Colonic mucosa (tissue), 4 donors: ENCODE data around the gene FRS3. TPM values are rescaled to one million over a fixed set of nuclear protein-coding genes. Genes with fewer than 3 reads are reported as not detected.

Source experiments
- DNase-seq: peaks from one replicate; pipeline ENCODE4 v3.0.0-alpha.2; 2020
- H3K27ac ChIP-seq: fragments of 200-600 bp; one replicate; pipeline ENCODE4 v1.8.0; 2021
- H3K27me3 ChIP-seq: fragments of 200-600 bp; one replicate; pipeline ENCODE4 v1.8.0; 2021
- H3K36me3 ChIP-seq: fragments of 200-600 bp; one replicate; pipeline ENCODE4 v1.8.0; 2021
- H3K4me1 ChIP-seq: fragments of 200-600 bp; one replicate; pipeline ENCODE4 v1.8.0; 2021; ENCODE audit warnings: mild to moderate bottlenecking
- H3K4me3 ChIP-seq: fragments of 200-600 bp; one replicate; pipeline ENCODE4 v1.8.0; 2021
- H3K9ac ChIP-seq, 2 donors: one replicate each; pipeline ENCODE4 v1.7.0; 2013; ENCODE audit warnings: control low read depth in 2 of 2, low read depth in 2 of 2, low read length in 2 of 2
- H3K9me3 ChIP-seq: fragments of 200-600 bp; one replicate; pipeline ENCODE4 v1.8.0; 2021
- intact Hi-C: fragments of 100-400 bp; cut with DNase I; formaldehyde crosslinking; loops from one replicate; pipeline ENCODE4 v1.14.1; 2022
- total RNA-seq, 2 donors: library from RNA; stranded (reverse); fragmentation: NEBNext Ultra II Directional in 1 of 2; extraction: Animal tissue kit (Norgen Biotek cat#: 25700) in 1 of 2; gene quantifications; one replicate each; pipeline ENCODE4 v1.2.1, GENCODE V29; 2021
- TF ChIP-seq, protein P1 (sequence below): fragments of 200-600 bp; IDR thresholded peaks from one replicate; pipeline ENCODE4 v1.8.0; 2022; ENCODE audit warnings: antibody characterized with exemption, mild to moderate bottlenecking
- donor health status: healthy.
- donor health status: DM: no; HTN: no; CAD: no.
- donor health status: DM: no; HTN: no; CAD: no.

Gene FRS3
- total RNA-seq, 2 donors from 2014 or later = 2.7 to 3.4 TPM

DNA sequence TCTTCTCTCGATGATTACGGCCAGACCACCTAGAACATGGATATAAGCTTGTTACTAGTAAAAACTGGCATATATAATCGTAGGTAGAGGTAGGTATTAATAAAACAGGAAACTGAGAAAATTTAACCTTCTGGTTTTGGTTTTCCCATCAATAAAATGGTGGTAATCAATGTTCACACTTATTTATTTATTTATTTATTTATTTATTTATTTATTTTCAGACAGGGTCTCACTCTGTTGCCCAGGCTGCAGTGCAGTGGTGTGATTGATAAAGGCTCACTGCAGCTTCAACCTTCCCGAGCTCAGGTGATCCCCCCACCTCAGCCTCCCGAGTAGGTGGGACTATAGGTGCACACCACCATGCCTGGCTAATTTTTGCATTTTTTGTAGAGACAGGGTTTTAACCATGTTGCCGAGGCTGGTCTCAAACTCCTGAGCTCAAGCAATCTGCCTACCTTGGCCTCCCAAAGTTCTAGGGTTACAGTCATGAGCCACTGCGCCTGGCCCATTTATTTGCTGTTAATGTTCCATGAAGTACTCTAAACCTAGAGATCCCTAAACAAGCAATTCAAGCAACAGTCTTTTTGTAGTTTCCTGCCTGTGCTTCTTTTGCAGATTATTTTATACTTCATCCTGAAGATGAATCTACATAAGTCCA lies 19.3 kb upstream of the FRS3 start:
- Histone ChIP-seq H3K9ac (no peak overlapping the region), H3K4me3 (no peak overlapping the region), H3K36me3 (no peaks in the 10 kb centered on the region), H3K27me3 (no peaks in the 10 kb centered on the region), H3K9me3 (no peaks in the 10 kb centered on the region), H3K4me1 (no peaks in the 10 kb centered on the region), H3K27ac (no peak overlapping the region)
- no peak for DNase-seq
- intact Hi-C loops = no loop called here
- TF ChIP-seq, protein P1, sequence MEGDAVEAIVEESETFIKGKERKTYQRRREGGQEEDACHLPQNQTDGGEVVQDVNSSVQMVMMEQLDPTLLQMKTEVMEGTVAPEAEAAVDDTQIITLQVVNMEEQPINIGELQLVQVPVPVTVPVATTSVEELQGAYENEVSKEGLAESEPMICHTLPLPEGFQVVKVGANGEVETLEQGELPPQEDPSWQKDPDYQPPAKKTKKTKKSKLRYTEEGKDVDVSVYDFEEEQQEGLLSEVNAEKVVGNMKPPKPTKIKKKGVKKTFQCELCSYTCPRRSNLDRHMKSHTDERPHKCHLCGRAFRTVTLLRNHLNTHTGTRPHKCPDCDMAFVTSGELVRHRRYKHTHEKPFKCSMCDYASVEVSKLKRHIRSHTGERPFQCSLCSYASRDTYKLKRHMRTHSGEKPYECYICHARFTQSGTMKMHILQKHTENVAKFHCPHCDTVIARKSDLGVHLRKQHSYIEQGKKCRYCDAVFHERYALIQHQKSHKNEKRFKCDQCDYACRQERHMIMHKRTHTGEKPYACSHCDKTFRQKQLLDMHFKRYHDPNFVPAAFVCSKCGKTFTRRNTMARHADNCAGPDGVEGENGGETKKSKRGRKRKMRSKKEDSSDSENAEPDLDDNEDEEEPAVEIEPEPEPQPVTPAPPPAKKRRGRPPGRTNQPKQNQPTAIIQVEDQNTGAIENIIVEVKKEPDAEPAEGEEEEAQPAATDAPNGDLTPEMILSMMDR = no peak

DNA sequence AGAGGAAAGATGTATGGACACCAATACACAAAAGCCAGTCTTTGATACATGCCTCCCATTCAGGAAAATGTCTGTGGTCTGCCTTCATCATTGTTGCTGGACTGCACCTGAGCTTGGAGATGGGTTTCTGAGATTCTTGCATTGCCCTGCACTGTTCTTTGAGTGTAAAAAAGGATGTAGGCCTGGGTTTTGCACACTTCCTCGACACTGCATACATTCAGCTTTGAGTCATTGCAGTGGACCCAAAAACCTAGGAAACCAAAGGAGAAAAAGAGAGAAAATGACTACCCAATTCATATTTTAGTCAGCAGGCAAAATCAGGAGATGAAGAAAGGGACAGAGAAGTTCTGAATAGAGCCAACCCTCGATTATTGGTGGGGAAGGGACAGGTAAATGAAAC lies 16.8 kb upstream of the FRS3 start:
- Histone ChIP-seq H3K4me3 (no peak overlapping the region), H3K4me1 (no peaks in the 10 kb centered on the region), H3K27ac (no peak overlapping the region), H3K36me3 (no peaks in the 10 kb centered on the region), H3K27me3 (no peaks in the 10 kb centered on the region), H3K9ac (no peak overlapping the region), H3K9me3 (no peaks in the 10 kb centered on the region)
- no peak for DNase-seq
- intact Hi-C loops = no loop called here
- TF ChIP-seq, protein P1 = no peak

GRCh38 chr6:41791984-41792383 lies 12.3 kb upstream of the FRS3 start:
- Histone ChIP-seq H3K36me3 (peaks cover 6% of the 10 kb centered on the region), H3K9me3 (no peaks in the 10 kb centered on the region), H3K4me3 (no peak overlapping the region), H3K9ac (no peak overlapping the region), H3K27ac (no peak overlapping the region), H3K27me3 (no peaks in the 10 kb centered on the region), H3K4me1 (no peaks in the 10 kb centered on the region)
- TF ChIP-seq, protein P1 = no peak
- DNase-seq = no peak
- intact Hi-C loops = no loop called here

DNA sequence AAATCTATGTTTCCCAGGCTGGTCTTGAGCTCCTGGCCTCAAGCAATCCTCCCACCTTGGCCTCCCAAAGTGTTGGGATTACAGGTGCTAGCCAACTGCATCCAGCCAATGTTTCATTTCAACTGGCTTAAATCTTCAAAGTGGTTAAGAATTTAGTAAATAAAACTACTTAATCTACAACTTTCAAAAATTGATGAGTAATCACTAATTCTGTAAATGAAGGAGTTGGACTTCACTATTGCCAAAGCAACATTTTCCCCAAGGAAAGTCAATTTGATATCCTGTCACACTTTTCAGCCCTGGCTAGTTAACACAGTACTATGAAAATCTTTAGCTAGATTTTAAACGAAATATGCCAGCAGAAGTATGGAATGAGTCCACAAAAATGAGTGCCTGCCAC lies 11.6 kb upstream of the FRS3 start:
- Histone ChIP-seq H3K27ac (no peak overlapping the region), H3K36me3 (peaks cover 6% of the 10 kb centered on the region), H3K27me3 (no peaks in the 10 kb centered on the region), H3K9me3 (no peaks in the 10 kb centered on the region), H3K4me3 (no peak overlapping the region), H3K9ac (no peak overlapping the region), H3K4me1 (no peaks in the 10 kb centered on the region)
- DNase-seq = no peak
- TF ChIP-seq, protein P1 = no peak
- intact Hi-C loops = no loop called here

- H3K9ac ChIP-seq = no peak overlapping the region
- intact Hi-C loops = no loop called here
- DNase-seq = no peak
- no peaks in the 10 kb centered on the region for H3K9me3 ChIP-seq
- H3K27me3 ChIP-seq = no peaks in the 10 kb centered on the region
- no peak overlapping the region for H3K4me3 ChIP-seq
- no peak overlapping the region for H3K27ac ChIP-seq
- H3K4me1 ChIP-seq = peaks cover 8% of the 10 kb centered on the region
- H3K36me3 ChIP-seq = peaks cover 6% of the 10 kb centered on the region
- TF ChIP-seq, protein P1 = no peak
Observed at GRCh38 chr6:41790045-41790444, 10.3 kb upstream of the FRS3 start.
